ENCODE results near the gene FGF4. TPM values are rescaled to one million over a fixed set of nuclear protein-coding genes. Genes with fewer than 3 reads are reported as not detected.

Gene FGF4
- total RNA-seq, 4 donors from 2014 or later = not detected

DNA sequence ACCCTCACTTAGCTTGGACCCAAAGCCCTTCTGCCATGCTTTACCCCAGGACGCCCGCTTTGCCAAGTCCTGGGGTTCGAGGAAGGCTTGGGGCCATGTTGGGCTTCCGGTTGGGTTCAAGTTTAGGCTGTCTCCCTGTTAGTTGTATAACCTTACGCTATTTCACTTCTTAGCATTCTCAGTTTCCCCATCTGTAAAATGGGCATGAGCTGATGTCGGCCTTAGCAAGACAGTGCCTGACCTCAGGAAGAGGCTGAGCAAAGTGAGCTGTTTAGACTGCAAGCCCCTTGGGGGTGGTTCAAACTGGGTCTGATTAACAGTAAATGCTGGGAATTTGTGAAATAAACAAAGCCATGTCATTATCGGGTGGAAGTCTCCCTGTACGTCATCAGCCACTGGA, 3.2 kb upstream of the FGF4 start:
- TF ChIP-seq POLR2A (IDR thresholded peaks at IDR 0.05) = no peak
- TF ChIP-seq, protein P1, sequence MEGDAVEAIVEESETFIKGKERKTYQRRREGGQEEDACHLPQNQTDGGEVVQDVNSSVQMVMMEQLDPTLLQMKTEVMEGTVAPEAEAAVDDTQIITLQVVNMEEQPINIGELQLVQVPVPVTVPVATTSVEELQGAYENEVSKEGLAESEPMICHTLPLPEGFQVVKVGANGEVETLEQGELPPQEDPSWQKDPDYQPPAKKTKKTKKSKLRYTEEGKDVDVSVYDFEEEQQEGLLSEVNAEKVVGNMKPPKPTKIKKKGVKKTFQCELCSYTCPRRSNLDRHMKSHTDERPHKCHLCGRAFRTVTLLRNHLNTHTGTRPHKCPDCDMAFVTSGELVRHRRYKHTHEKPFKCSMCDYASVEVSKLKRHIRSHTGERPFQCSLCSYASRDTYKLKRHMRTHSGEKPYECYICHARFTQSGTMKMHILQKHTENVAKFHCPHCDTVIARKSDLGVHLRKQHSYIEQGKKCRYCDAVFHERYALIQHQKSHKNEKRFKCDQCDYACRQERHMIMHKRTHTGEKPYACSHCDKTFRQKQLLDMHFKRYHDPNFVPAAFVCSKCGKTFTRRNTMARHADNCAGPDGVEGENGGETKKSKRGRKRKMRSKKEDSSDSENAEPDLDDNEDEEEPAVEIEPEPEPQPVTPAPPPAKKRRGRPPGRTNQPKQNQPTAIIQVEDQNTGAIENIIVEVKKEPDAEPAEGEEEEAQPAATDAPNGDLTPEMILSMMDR (IDR thresholded peaks at IDR 0.05) = no peak
- no peak for DNase-seq (ENCODE audit: low spot score in 2 of 2)
- intact Hi-C loops (cut with DNase I; ENCODE audit: low total_unique reads) = no loop called here
- 84 to 87% methylated on average over 8 of the region's 8 CpGs for WGBS, 2 donors
- no peak overlapping the region for H3K4me3 ChIP-seq (ENCODE audit: low read depth, poor library complexity, severe bottlenecking)

- no peak for DNase-seq (ENCODE audit: low spot score in 2 of 2)
- WGBS, 2 donors = 2% methylated on average over 21 to 52 of the region's 107 CpGs
- intact Hi-C loops (cut with DNase I; ENCODE audit: low total_unique reads) = no loop called here
- no peak for TF ChIP-seq POLR2A (IDR thresholded peaks at IDR 0.05)
- TF ChIP-seq, protein P1 (IDR thresholded peaks at IDR 0.05) = no peak
- no peak overlapping the region for H3K4me3 ChIP-seq (ENCODE audit: low read depth, poor library complexity, severe bottlenecking)
Measured at GRCh38 chr11:69774354-69775162, 583 bp downstream of the FGF4 start.

DNA sequence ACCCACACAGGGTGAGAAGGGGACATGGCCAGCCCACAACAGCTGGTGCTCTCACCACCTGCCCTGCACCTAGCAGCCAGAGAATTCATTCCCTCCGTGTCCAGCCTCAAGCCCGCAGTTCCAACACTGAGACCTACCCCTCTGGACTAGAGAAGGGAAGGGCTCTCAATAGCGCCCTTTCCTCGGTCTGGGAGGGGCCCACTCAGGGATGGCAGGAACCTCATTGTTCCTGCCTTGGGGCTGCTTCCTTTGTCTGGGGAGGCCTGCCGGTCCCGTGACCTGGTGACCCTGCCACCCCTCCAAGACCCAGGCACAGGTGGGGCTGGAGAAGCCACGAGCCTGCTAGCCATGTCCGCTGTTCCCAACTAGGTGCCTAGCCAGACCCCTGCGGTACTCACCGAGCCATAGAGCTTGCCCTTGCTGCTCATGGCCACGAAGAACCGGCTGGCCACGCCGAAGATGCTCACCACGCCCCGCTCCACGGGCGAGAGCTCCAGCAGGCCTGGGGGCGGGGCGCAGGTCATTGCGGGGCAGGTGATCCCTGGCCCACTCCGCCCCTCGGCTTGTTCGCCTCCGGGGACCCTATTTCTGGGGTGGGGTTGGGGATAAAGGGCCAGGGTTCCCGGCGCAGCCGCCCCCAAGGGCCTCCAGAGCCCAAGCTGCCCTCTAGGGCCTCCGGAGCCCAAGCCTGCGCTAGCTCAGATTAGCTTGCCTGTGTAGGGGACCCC, 1.4 kb downstream of the FGF4 start:
- 14 to 15% methylated on average over 24 to 25 of the region's 30 CpGs for WGBS, 2 donors
- no peak for DNase-seq (ENCODE audit: low spot score in 2 of 2)
- intact Hi-C loops (cut with DNase I; ENCODE audit: low total_unique reads) = no loop called here
- no peak overlapping the region for H3K4me3 ChIP-seq (ENCODE audit: low read depth, poor library complexity, severe bottlenecking)
- TF ChIP-seq, protein P1 (IDR thresholded peaks at IDR 0.05) = no peak
- TF ChIP-seq POLR2A (IDR thresholded peaks at IDR 0.05) = no peak

GRCh38 chr11:69771466-69771865, 3.7 kb downstream of the FGF4 start:
- DNase-seq (ENCODE audit: low spot score in 2 of 2) = no peak
- 40 to 49% methylated on average over 7 of the region's 7 CpGs for WGBS, 2 donors
- no peak overlapping the region for H3K4me3 ChIP-seq (ENCODE audit: low read depth, poor library complexity, severe bottlenecking)
- intact Hi-C loops (cut with DNase I; ENCODE audit: low total_unique reads) = no loop called here
- no peak for TF ChIP-seq POLR2A (IDR thresholded peaks at IDR 0.05)
- TF ChIP-seq, protein P1 (IDR thresholded peaks at IDR 0.05) = no peak

GRCh38 chr11:69770540-69770939, 4.6 kb downstream of the FGF4 start:
- TF ChIP-seq POLR2A (IDR thresholded peaks at IDR 0.05) = no peak
- TF ChIP-seq, protein P1 (IDR thresholded peaks at IDR 0.05) = no peak
- no peak overlapping the region for H3K4me3 ChIP-seq (ENCODE audit: low read depth, poor library complexity, severe bottlenecking)
- WGBS, 2 donors = 27 to 40% methylated on average over 5 of the region's 5 CpGs
- no peak for DNase-seq (ENCODE audit: low spot score in 2 of 2)
- intact Hi-C loops (cut with DNase I; ENCODE audit: low total_unique reads) = no loop called here
